HepG2 (cell line): Measurements from ENCODE around the gene PRELP. TPM values are rescaled to one million over a fixed set of nuclear protein-coding genes. Genes with fewer than 3 reads are reported as not detected.

Experiments used
- ATAC-seq: fragments of 200-7000 bp; cut with Tn5 transposase; 3 replicates; pipeline ENCODE4 v1.9.1; 2020; ENCODE audit warnings: mild to moderate bottlenecking, moderate library complexity
- BruUV-seq: library from RNA; stranded (reverse); fragments of 400-500 nt; replicated peaks from 2 replicates; lab custom pipeline; 2021; lab: Mats Ljungman, UMichigan
- CTCF ChIA-PET: fragments of 300-600 bp; formaldehyde crosslinking; extraction: SDS; loops from one replicate; lab custom pipeline; 2021; ENCODE audit warnings: low total read pairs, inconsistent platforms, low intra/inter-chr PET ratio; lab: Yijun Ruan, JAX
- POLR2A ChIA-PET: fragments of 350-600 bp; sonication (Branson Sonifier 250); formaldehyde crosslinking; loops from one replicate; lab custom pipeline; 2020; ENCODE audit warnings: antibody characterized with exemption, inconsistent platforms; lab: Yijun Ruan, JAX
- DNase-seq: peaks from one replicate; pipeline ENCODE4 v3.0.0-alpha.2; 2015; ENCODE audit warnings: low spot score
- FAIRE-seq: peaks from 3 replicates; lab custom pipeline; 2011; peaks lifted over from hg19 to GRCh38; lab: Jason Lieb, UNC
- H2AFZ ChIP-seq: one replicate; pipeline ENCODE4 v1.6.1; 2011; ENCODE audit warnings: low read length, inconsistent platforms
- H3K27ac ChIP-seq: fragments of 300-600 bp; 3 replicates; pipeline ENCODE4 v1.8.0; 2011; ENCODE audit warnings: mixed run types, mild to moderate bottlenecking, mixed read lengths, low read length, inconsistent platforms; ENCODE audit not compliant: insufficient read depth; ENCODE audit errors: extremely low read length
- H3K27me3 ChIP-seq, 2 experiments: fragments of 200-600 bp in 1 of 2; 2 replicates in 1 of 2; 3 replicates in 1 of 2; pipeline versions ENCODE4 v1.6.0 to v1.8.0; 2011; ENCODE audit warnings: low read length in 2 of 2, mild to moderate bottlenecking in 2 of 2, moderate library complexity in 2 of 2, inconsistent platforms in 1 of 2; ENCODE audit not compliant: insufficient read depth in 2 of 2, control insufficient read depth in 1 of 2
- H3K36me3 ChIP-seq, 2 experiments: fragments of 200-600 bp in 1 of 2; replicated peaks in 1 of 2; 2 replicates in 1 of 2; 3 replicates in 1 of 2; pipeline versions ENCODE4 v1.5.1 to v1.8.0; 2011; ENCODE audit warnings: low read length in 2 of 2, inconsistent platforms in 1 of 2; ENCODE audit not compliant: insufficient read depth in 2 of 2, control insufficient read depth in 1 of 2
- H3K4me1 ChIP-seq: 2 replicates; pipeline ENCODE4 v1.5.1; 2012; ENCODE audit warnings: low read length, inconsistent platforms; ENCODE audit not compliant: insufficient read depth
- H3K4me2 ChIP-seq: 2 replicates; pipeline ENCODE4 v1.6.0; 2011; ENCODE audit warnings: low read depth, low read length, inconsistent platforms
- H3K4me3 ChIP-seq, 3 experiments: fragments of 200-600 bp in 1 of 3; sonication (generic), shearing (Covaris generic) in 1 of 3; replicated peaks in 1 of 3; 2 replicates each; pipeline ENCODE4 v1.5.1; 2011 to 2016; ENCODE audit warnings: low read length in 3 of 3, inconsistent platforms in 2 of 3, low read depth in 2 of 3, mild to moderate bottlenecking in 2 of 3, control low read depth in 1 of 3, mixed read lengths in 1 of 3; ENCODE audit not compliant: insufficient read depth in 1 of 3
- H3K79me2 ChIP-seq: one replicate; pipeline ENCODE4 v1.6.1; 2011; ENCODE audit warnings: low read length, inconsistent platforms; ENCODE audit not compliant: insufficient read depth
- H3K9ac ChIP-seq: 2 replicates; pipeline ENCODE4 v1.6.0; 2011; ENCODE audit warnings: mild to moderate bottlenecking, low read depth, low read length, inconsistent platforms; ENCODE audit not compliant: insufficient read depth
- H3K9me3 ChIP-seq: 2 replicates; pipeline ENCODE4 v1.5.1; 2012; ENCODE audit warnings: mild to moderate bottlenecking, low read length
- H4K20me1 ChIP-seq: 2 replicates; pipeline ENCODE4 v1.6.0; 2011; ENCODE audit warnings: inconsistent platforms, mild to moderate bottlenecking, low read length, moderate library complexity; ENCODE audit not compliant: insufficient read depth
- AHDC1 ChIP-seq: sonication (generic); formaldehyde crosslinking; IDR thresholded peaks from 2 replicates; pipeline ENCODE4 v1.5.1; 2020; ENCODE audit warnings: mild to moderate bottlenecking, missing genetic modification reagents, borderline replicate concordance
- CREB1 ChIP-seq, 2 experiments: fragments of 450-650 bp in 1 of 2; IDR thresholded peaks; 2 replicates each; pipeline ENCODE4 v1.6.1; 2016 to 2017; ENCODE audit warnings: control low read depth in 1 of 2, mild to moderate bottlenecking in 1 of 2, missing compliant biosample characterization in 1 of 2, missing genetic modification characterization in 1 of 2
- KLF15 ChIP-seq: sonication (generic); formaldehyde crosslinking; IDR thresholded peaks from 2 replicates; pipeline ENCODE4 v1.8.1; 2023; ENCODE audit warnings: borderline replicate concordance, mild to moderate bottlenecking, inconsistent platforms, missing genetic modification reagents, mixed read lengths
- PRMT3 ChIP-seq: sonication (generic); formaldehyde crosslinking; IDR thresholded peaks from 2 replicates; pipeline ENCODE4 v1.8.1; 2022; ENCODE audit warnings: low read depth, mild to moderate bottlenecking, moderate library complexity, missing genetic modification reagents, borderline replicate concordance
- RNF219 ChIP-seq: sonication (generic); formaldehyde crosslinking; IDR thresholded peaks from 2 replicates; pipeline ENCODE4 v1.5.0; 2020; ENCODE audit warnings: mild to moderate bottlenecking, missing genetic modification reagents
- SIN3A ChIP-seq: IDR thresholded peaks from 2 replicates; pipeline ENCODE4 v1.6.1; 2011; ENCODE audit warnings: low read depth, mild to moderate bottlenecking, control low read depth, low read length, borderline replicate concordance
- TEAD3 ChIP-seq: optimal IDR thresholded peaks from 2 replicates; pipeline ENCODE3; 2016; ENCODE audit warnings: borderline replicate concordance
- TIGD3 ChIP-seq: sonication (generic); formaldehyde crosslinking; IDR thresholded peaks from 2 replicates; pipeline ENCODE4 v1.5.1; 2020; ENCODE audit warnings: mild to moderate bottlenecking, missing genetic modification reagents, borderline replicate concordance
- ZKSCAN8 ChIP-seq: IDR thresholded peaks from 2 replicates; pipeline ENCODE4 v1.6.1; 2016; ENCODE audit warnings: borderline replicate concordance, missing genetic modification reagents, missing compliant biosample characterization
- ZNF274 ChIP-seq: sonication (generic); formaldehyde crosslinking; IDR thresholded peaks from 2 replicates; pipeline ENCODE4 v1.5.1; 2020; ENCODE audit warnings: mild to moderate bottlenecking, missing genetic modification reagents
- ZNF276 ChIP-seq: sonication (generic); formaldehyde crosslinking; IDR thresholded peaks from 2 replicates; pipeline ENCODE4 v1.4.0; 2020; ENCODE audit warnings: mild to moderate bottlenecking, low read depth, missing genetic modification reagents
- ZNF3 ChIP-seq: IDR thresholded peaks from 2 replicates; pipeline ENCODE4 v1.7.0; 2017; ENCODE audit warnings: inconsistent platforms
- ZNF781 ChIP-seq: sonication (generic); formaldehyde crosslinking; IDR thresholded peaks from 2 replicates; pipeline ENCODE4 v1.5.1; 2020; ENCODE audit warnings: borderline replicate concordance, mild to moderate bottlenecking, missing genetic modification reagents; ENCODE audit errors: not compliant biosample characterization
- WGBS: methylation state at CpG from one replicate; pipeline ENCODE4 v1.1.6; 2017; ENCODE audit warnings: low lambda C conversion rate; 5-methylcytosine and 5-hydroxymethylcytosine counted together
- in situ Hi-C: cut with HindIII; loops from 2 replicates; pipeline ENCODE4 v1.10.0; 2017; ENCODE audit warnings: low pct_unique_long_range_greater_than_20kb; ENCODE audit not compliant: extremely low pct_ligation_motif_present
- intact Hi-C: fragments of 100-400 bp; cut with micrococcal nuclease; formaldehyde crosslinking; loops from one replicate; pipeline ENCODE4 v1.10.0; 2022; ENCODE audit not compliant: unreplicated experiment
- polyA plus RNA-seq, 8 experiments: library from polyadenylated mRNA; depleted of rRNA in 3 of 8; stranded (reverse) in 7 of 8; unstranded in 1 of 8; fragments of >200 nt; fragmentation: Illumina TruSeq in 4 of 8; extraction: Trizol in 4 of 8; gene quantifications; 2 replicates each; pipeline versions ENCODE4 v1.2.1 to v1.2.3, GENCODE V29; 2011 to 2016; ENCODE audit warnings: low read depth in 4 of 8, missing spikeins in 1 of 8, mixed read lengths in 1 of 8; ENCODE audit not compliant: insufficient read depth in 1 of 8
- total RNA-seq, 5 experiments: library from RNA; depleted of rRNA; stranded (reverse); fragments of >200 nt; fragmentation: Illumina TruSeq; extraction: Trizol; gene quantifications; 2 replicates each; pipeline ENCODE4 v1.2.3, GENCODE V29; 2016; ENCODE audit warnings: low read depth in 1 of 5

PRELP gene
- total and polyA plus RNA-seq, 2 of the 13 experiments (the other 11 are each of a cell fraction or from before 2014, with no cell fraction given) = not detected

- no peak overlapping the region for H3K4me3 ChIP-seq
- no peak overlapping the region for H3K9ac ChIP-seq
- no TSS peak for BruUV-seq
- no peaks in the 10 kb centered on the region for H3K79me2 ChIP-seq
- ChIA-PET POLR2A (no interaction called here), CTCF (no interaction called here)
- no peaks in the 10 kb centered on the region for H4K20me1 ChIP-seq
- intact Hi-C loops = no loop called here
- in situ Hi-C loops = no loop called here
- no peak overlapping the region for H3K4me2 ChIP-seq
- FAIRE-seq (no peak), ATAC-seq (no peak), DNase-seq (no peak)
- H3K27ac ChIP-seq = no peak overlapping the region
- no peak overlapping the region for H2AFZ ChIP-seq
- H3K36me3 ChIP-seq = no peaks in the 10 kb centered on the region
- H3K9me3 ChIP-seq = no peaks in the 10 kb centered on the region
- H3K27me3 ChIP-seq = peaks cover 1 to 16% of the 10 kb centered on the region in 2 experiments; a peak in 3 of 5 replicates
- 25% methylated on average over 5 of the region's 5 CpGs for WGBS
- H3K4me1 ChIP-seq = no peaks in the 10 kb centered on the region
- TF ChIP-seq PRMT3 (CRISPR knock-in tag) (no peak), TEAD3 (CRISPR knock-in tag) (no peak), TIGD3 (CRISPR knock-in tag) (no peak), ZKSCAN8 (CRISPR knock-in tag) (no peak), CREB1 (IDR thresholded peaks at IDR 0.05) (no peak), CREB1 (CRISPR knock-in tag; IDR thresholded peaks at IDR 0.05) (no peak), ZNF274 (CRISPR knock-in tag) (no peak), AHDC1 (CRISPR knock-in tag) (no peak), ZNF276 (CRISPR knock-in tag) (no peak), SIN3A (no peak), RNF219 (CRISPR knock-in tag) (no peak), ZNF781 (CRISPR knock-in tag) (no peak), ZNF3 (CRISPR knock-in tag) (no peak), KLF15 (no peak)
These were observed 22.0 kb upstream of the PRELP start for GRCh38 chr1:203453616-203454015.
